ENCODE data around the gene GLIPR2.

GRCh38 chr9:36109071-36109470 is 27.5 kb upstream of the GLIPR2 start:
- TF ChIP-seq CTCF (IDR thresholded peaks at IDR 0.05) (no peak), POLR2A (IDR thresholded peaks at IDR 0.05) (no peak)

Measured in heart left ventricle (tissue), 13 donors.